Measurements from ENCODE around the gene BATF.

BATF gene

DNA sequence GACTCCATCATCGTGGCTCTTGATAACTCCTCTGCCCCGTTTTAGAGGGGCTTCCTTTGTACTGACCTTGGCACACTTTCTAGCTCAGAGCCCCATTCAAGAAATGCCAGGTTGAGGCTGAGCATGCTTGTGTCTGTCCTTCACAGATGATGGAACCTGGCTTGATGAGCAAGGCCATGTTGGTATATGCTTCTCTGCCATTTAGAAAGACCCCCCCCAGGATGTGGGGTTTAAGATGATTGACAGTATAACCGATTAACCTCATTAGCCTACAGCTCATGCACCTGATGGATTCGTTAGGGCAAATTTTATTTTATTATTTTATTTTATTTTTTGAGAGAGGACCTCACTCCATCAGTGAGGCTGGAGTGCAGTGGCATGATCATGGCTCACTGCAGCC lies 21.0 kb downstream of the BATF start:
- Histone ChIP-seq H3K27ac (ENCODE audit: poor library complexity, severe bottlenecking) (no peak overlapping the region), H3K36me3 (ENCODE audit: low read depth) (no peaks in the 10 kb centered on the region), H3K27me3 (ENCODE audit: insufficient read depth, poor library complexity, severe bottlenecking) (no peaks in the 10 kb centered on the region), H3K9me3 (ENCODE audit: severe bottlenecking) (no peaks in the 10 kb centered on the region), H3K4me1 (ENCODE audit: insufficient read depth, poor library complexity, severe bottlenecking) (peaks cover 4% of the 10 kb centered on the region), H3K4me3 (ENCODE audit: severe bottlenecking) (no peak overlapping the region)
- ATAC-seq (ENCODE audit: low read depth) (no peak), DNase-seq (ENCODE audit: low spot score) (no peak)
- TF ChIP-seq, protein P1, sequence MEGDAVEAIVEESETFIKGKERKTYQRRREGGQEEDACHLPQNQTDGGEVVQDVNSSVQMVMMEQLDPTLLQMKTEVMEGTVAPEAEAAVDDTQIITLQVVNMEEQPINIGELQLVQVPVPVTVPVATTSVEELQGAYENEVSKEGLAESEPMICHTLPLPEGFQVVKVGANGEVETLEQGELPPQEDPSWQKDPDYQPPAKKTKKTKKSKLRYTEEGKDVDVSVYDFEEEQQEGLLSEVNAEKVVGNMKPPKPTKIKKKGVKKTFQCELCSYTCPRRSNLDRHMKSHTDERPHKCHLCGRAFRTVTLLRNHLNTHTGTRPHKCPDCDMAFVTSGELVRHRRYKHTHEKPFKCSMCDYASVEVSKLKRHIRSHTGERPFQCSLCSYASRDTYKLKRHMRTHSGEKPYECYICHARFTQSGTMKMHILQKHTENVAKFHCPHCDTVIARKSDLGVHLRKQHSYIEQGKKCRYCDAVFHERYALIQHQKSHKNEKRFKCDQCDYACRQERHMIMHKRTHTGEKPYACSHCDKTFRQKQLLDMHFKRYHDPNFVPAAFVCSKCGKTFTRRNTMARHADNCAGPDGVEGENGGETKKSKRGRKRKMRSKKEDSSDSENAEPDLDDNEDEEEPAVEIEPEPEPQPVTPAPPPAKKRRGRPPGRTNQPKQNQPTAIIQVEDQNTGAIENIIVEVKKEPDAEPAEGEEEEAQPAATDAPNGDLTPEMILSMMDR (IDR thresholded peaks at IDR 0.05; ENCODE audit: poor library complexity, severe bottlenecking): no peak

DNA sequence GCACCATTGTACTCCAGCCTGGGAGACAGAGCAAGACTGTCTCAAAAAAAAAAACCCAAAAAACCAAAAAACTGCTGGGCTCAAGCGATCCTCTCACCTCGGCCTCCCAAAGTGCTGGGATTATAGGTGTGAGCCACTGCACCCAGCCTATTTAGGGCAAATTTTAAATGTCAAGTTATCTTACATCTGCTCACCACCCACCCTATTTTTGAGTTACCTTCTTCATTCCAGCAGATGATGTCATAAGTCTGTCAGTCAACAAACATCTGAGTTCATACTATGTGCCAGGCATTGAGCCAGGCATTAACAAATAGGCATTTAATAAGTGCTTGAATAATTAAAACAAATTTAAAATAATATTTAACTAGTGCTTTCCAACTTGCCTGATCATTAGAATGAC lies 21.5 kb downstream of the BATF start:
- no peak overlapping the region for H3K27ac ChIP-seq (ENCODE audit: poor library complexity, severe bottlenecking)
- no peaks in the 10 kb centered on the region for H3K36me3 ChIP-seq (ENCODE audit: low read depth)
- no peak overlapping the region for H3K4me3 ChIP-seq (ENCODE audit: severe bottlenecking)
- DNase-seq (ENCODE audit: low spot score) (no peak), ATAC-seq (ENCODE audit: low read depth) (no peak)
- no peaks in the 10 kb centered on the region for H3K27me3 ChIP-seq (ENCODE audit: insufficient read depth, poor library complexity, severe bottlenecking)
- H3K9me3 ChIP-seq (ENCODE audit: severe bottlenecking): no peaks in the 10 kb centered on the region
- H3K4me1 ChIP-seq (ENCODE audit: insufficient read depth, poor library complexity, severe bottlenecking): peaks cover 4% of the 10 kb centered on the region
- TF ChIP-seq, protein P1 (IDR thresholded peaks at IDR 0.05; ENCODE audit: poor library complexity, severe bottlenecking): no peak

DNA sequence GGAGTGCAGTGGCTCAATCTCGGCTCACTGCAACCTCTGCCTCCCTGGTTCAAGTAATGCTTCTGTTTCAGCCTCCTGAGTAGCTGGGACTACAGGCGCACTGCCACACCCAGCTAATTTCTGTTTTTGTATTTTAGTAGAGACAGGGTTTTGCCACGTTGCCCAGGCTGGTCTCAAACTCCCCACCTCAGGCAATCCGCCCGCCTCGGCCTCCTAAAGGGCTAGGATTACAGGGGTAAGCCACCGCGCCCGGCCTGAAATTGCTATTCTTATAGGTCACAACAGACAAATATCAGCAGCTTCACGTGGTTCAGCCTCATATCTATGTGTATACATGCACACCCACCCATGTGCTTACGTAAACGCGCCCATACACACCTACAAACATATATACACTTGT lies 23.6 kb downstream of the BATF start:
- H3K27ac ChIP-seq (ENCODE audit: poor library complexity, severe bottlenecking): no peak overlapping the region
- no peaks in the 10 kb centered on the region for H3K27me3 ChIP-seq (ENCODE audit: insufficient read depth, poor library complexity, severe bottlenecking)
- ATAC-seq (ENCODE audit: low read depth): no peak
- no peaks in the 10 kb centered on the region for H3K9me3 ChIP-seq (ENCODE audit: severe bottlenecking)
- no peak overlapping the region for H3K4me3 ChIP-seq (ENCODE audit: severe bottlenecking)
- DNase-seq (ENCODE audit: low spot score): no peak
- TF ChIP-seq, protein P1 (IDR thresholded peaks at IDR 0.05; ENCODE audit: poor library complexity, severe bottlenecking): no peak
- H3K4me1 ChIP-seq (ENCODE audit: insufficient read depth, poor library complexity, severe bottlenecking): peaks cover 4% of the 10 kb centered on the region
- no peaks in the 10 kb centered on the region for H3K36me3 ChIP-seq (ENCODE audit: low read depth)

DNA sequence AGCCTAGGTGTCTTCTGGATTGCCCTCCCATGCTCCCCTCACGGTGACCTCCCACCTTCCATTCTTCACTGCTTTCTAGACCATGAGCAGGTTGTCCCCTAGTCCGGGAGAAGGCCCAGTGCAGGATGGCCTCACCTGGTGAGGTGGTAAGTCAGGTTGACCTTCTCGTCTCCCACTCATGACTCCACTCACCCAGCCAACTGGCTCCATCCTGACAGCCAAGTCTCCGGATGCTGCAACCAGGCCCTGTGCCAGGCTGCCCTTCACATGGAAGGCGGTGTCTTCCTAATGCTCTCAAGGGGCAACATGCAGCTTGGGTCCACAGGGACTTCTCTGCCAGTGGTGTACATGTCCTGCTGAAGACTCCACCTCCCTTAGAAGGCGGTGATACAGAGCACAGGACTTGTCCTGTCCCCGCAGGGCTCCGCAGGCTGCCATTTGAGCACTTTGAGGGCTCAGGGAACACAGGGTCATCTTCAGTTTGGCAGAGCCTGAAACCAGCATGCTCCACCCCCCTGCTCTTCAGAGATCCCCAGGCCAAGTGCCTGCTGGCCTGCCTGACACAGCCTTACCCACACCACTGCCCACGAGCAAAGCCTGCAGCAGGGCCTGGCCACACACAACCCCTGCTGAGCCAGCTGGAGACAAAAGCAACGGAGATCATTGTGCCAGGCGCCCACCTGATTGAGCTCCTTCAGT lies 25.4 kb downstream of the BATF start:
- DNase-seq (ENCODE audit: low spot score) (no peak), ATAC-seq (ENCODE audit: low read depth) (no peak)
- H3K36me3 ChIP-seq (ENCODE audit: low read depth): no peaks in the 10 kb centered on the region
- no peak overlapping the region for H3K27ac ChIP-seq (ENCODE audit: poor library complexity, severe bottlenecking)
- TF ChIP-seq, protein P1 (IDR thresholded peaks at IDR 0.05; ENCODE audit: poor library complexity, severe bottlenecking): no peak
- no peak overlapping the region for H3K4me3 ChIP-seq (ENCODE audit: severe bottlenecking)
- H3K9me3 ChIP-seq (ENCODE audit: severe bottlenecking): no peaks in the 10 kb centered on the region
- peaks cover 4% of the 10 kb centered on the region for H3K4me1 ChIP-seq (ENCODE audit: insufficient read depth, poor library complexity, severe bottlenecking)
- no peaks in the 10 kb centered on the region for H3K27me3 ChIP-seq (ENCODE audit: insufficient read depth, poor library complexity, severe bottlenecking)

DNA sequence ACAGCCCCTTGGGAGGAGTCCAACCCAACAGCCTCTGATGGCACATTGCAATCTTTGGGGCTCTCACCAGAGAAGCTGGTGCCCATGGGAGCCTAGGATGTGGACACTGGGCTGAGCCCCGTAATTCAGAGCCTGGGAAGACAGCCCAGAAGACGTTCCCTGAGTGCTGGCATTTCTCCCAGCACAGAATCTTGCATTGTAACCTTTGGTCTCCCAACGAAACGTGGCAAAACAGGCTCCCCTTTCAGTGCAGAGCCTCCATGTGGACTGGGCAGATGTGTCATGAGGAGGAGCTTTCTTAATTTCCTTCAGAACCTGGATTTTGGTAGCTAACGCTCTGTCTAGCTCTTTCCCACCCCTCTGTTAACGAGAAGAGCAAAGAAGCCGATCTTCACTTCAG lies 26.3 kb downstream of the BATF start:
- H3K9me3 ChIP-seq (ENCODE audit: severe bottlenecking): no peaks in the 10 kb centered on the region
- H3K27ac ChIP-seq (ENCODE audit: poor library complexity, severe bottlenecking): no peak overlapping the region
- H3K4me1 ChIP-seq (ENCODE audit: insufficient read depth, poor library complexity, severe bottlenecking): peaks cover 4% of the 10 kb centered on the region
- TF ChIP-seq, protein P1 (IDR thresholded peaks at IDR 0.05; ENCODE audit: poor library complexity, severe bottlenecking): no peak
- ATAC-seq (ENCODE audit: low read depth) (no peak), DNase-seq (ENCODE audit: low spot score) (no peak)
- no peaks in the 10 kb centered on the region for H3K27me3 ChIP-seq (ENCODE audit: insufficient read depth, poor library complexity, severe bottlenecking)
- no peak overlapping the region for H3K4me3 ChIP-seq (ENCODE audit: severe bottlenecking)
- no peaks in the 10 kb centered on the region for H3K36me3 ChIP-seq (ENCODE audit: low read depth)

Data from RWPE2 (cell line).